Amygdala (tissue), 56 donors: ENCODE data around the gene ALDH6A1.

Experiments
- DNase-seq, 56 donors: peaks; one replicate each; lab custom pipeline; 2025; lab: John Stamatoyannopoulos, UW

Gene ALDH6A1

DNA sequence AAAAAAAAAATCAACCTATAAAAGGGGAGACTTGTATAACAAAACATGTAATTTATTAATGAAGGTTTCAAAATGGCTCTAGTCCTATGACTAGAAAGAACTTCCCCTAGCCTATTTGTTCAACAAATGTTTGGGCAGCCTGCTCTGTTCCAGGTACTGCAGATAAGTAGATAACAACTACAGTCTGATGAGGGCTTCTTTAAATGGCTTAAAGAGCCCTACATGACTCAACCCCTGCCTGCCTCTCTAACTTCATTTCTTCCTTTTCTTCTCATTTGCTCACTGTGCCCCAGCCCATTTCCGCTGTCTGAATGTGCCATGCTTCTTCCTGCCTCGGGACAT is 21.5 kb downstream of the ALDH6A1 start:
- DNase-seq = no peak

DNA sequence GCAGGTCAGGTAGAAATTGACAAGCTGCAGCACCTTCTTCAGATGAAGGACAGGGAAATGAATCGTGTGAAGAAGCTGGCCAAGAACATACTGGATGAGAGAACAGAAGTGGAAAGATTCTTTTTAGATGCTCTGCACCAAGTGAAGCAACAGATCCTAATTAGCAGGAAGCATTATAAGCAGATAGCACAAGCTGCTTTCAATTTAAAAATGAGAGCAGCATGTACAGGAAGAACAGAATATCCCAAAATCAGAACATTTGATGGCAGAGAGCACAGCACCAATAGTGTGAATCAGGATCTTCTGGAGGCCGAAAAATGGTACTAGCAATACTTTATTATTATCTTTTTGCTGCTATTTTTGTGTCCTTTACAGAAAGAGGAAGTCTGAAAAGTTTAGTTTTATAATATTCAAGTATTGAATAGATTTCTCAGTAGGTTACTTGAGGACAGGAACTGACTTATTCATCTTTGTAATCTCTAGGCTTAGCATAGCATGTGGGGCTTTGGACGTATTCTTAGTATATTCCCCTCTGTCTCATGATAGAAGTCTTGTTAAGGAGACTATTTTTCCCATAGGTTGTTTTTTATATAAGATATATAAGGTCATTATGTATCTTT is 34.3 kb downstream of the ALDH6A1 start:
- DNase-seq = no peak

DNA sequence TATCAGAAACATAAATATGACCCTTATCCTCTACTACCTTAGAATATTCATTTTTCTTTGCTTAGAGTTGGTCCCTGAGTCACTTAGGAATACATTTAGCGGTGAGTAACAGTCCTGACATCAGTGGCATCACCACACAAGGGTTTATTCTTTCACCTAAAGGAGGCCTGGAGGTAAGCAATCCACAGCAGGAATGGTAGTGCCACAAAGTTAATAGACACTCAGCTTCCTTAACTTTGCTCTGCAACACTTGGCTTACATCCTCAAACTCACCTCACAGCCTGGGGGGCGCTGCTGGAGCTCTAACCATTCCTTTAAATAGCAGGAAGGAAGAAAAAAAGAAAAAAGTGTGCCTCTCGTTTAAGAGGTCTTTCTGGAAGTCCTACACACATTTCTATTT is 36.0 kb downstream of the ALDH6A1 start:
- no peak for DNase-seq

GRCh38 chr14:74045522-74045921 is 38.7 kb downstream of the ALDH6A1 start:
- DNase-seq = no peak

GRCh38 chr14:74042296-74042695 is 42.0 kb downstream of the ALDH6A1 start:
- no peak for DNase-seq

DNA sequence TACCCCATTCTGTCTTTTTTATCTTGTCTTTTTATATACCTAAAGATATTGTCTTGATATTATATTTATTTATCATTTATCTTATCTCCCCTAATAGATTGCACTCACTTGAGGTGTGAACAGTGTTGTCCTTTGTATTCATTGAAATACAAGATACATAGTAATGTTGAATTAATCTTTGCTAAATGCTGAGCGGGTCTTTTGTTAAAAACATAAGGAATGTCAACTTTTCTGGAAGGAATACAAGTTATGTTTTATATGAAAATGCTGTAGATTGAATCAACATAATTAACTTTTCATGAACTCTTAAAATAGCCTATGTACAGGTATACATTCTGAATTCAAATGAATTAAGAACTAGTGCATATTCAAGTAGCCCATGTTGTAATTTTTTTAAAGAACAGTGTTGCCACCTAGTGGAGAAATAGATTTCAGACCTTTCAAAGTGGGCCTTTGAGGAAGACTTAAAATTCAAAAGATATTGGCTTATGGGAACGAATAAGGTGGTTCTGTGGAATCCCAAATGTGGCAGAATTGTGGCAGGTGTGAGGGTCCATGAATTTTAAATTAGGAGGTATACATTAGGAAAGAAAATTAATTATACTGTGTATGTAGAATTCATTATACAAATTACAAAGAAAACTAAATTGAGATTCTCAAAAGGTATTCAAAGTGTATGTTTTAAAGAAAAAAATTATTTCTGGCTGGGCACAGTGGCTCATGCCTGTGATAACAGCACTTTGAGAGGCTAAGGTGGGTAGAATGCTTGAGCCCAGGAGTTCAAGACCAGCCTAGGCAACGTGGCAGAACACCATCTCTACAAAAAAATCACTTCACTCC is 46.0 kb downstream of the ALDH6A1 start:
- DNase-seq = peak in 1 of 56 donors; percentile 3

GRCh38 chr14:74035556-74035955 is 48.7 kb downstream of the ALDH6A1 start:
- DNase-seq = no peak

DNA sequence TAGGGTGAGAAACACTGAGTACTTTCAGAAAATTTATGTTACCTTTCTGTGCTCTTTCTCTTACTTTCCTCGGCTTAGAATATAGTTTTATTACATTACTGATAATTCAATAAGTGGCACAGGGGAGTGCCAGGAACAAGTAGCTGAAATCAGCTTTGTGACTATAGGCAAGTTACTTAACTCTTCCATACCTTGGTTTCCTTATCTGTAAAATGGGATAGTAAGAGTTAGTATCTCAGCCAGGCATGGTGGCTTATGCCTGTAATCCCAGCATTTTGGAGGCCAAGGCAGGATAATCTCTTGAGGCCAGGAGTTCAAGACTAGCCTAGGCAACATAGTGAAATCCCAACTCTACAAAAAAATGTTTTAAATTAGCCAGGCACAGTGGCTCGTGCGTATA is 49.7 kb downstream of the ALDH6A1 start:
- no peak for DNase-seq

DNA sequence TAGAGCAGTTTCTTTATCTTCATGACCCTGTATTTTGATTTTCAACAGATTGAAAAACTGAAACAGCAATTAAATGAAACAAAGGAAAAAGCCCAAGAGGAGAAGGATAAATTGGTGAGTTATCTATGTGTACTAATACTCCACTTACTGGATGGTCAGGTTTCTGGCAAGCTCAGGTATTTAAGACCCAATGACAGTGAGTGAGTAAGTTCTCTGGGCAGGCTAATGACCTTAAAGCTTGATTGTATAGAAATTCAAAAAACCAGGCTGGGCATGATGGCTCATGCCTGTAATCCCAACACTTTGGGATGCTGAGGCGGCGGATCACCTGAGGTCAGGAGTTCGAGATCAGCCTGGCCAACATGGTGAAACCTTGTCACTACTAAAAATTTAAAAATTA is 55.1 kb downstream of the ALDH6A1 start:
- no peak for DNase-seq

GRCh38 chr14:74022346-74022745 is 61.9 kb downstream of the ALDH6A1 start:
- DNase-seq = no peak

DNA sequence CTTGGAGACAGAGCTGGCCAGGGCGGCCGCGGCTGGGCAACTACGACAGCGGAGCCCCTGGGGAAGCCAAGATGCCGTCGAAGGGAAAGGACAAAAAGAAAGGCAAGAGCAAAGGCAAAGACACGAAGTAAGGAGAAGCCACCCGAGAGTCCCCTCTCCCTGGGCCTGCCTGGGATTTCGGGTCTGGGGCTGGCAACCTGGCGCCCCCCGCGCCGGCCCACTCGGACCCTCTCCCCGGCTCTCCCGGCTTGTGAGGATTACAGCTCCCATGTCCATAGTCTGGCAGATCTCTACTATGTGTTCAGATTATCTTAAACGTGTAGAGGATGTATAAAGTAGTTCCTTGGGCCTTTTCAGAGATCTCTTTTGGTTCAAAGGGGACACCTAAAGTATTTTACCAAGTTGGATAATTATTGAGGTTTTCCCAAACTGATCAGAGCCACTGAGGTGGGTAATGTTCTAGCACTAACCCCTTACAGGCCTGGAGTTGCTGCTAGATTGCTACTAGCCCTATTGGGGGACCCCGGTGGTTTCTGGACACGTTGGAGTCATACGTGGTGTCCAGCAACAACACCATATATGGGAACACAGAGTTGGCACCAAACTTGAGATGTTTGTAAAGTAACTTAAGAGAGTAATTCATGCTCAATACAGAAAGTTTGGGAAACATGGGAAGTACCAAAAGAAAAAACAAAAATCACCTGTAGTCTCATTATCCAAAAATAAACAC is 64.7 kb downstream of the ALDH6A1 start:
- no peak for DNase-seq

- DNase-seq = peak in 55 of 56 donors; percentile 20 to 92 (median 74)
Measured at GRCh38 chr14:74018586-74019407, 65.5 kb downstream of the ALDH6A1 start, which contains the start of the genes BBOF1 and ENTPD5. Gene BBOF1, plus strand, starts transcription at chr14:74019349. Its CDS starts 130 bp downstream, at chr14:74019479. Gene ENTPD5, minus strand, starts transcription at chr14:74019288. Its CDS starts 31,186 bp downstream, at chr14:73988102.

DNA sequence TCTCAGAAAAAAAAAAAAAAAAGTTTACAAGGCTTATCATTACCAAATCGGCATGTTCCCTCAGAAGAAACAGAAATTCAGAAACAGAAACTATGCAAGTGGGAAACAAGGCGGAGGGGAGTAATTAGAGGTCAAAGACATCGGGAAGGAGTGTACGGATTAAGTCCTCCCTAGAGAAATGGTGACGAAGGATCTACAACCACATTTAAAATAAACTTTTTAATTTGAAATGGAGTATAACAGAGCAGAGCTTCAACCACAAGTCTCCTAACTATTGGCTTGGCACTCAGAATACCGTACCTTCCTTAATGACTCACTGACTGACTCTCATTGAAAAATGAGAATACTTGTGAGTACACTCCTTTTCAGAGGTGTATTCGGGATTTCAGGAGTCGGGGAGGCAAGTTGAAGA is 66.1 kb downstream of the ALDH6A1 start:
- DNase-seq = no peak

GRCh38 chr14:74015963-74016362 is 68.3 kb downstream of the ALDH6A1 start:
- DNase-seq = no peak

DNA sequence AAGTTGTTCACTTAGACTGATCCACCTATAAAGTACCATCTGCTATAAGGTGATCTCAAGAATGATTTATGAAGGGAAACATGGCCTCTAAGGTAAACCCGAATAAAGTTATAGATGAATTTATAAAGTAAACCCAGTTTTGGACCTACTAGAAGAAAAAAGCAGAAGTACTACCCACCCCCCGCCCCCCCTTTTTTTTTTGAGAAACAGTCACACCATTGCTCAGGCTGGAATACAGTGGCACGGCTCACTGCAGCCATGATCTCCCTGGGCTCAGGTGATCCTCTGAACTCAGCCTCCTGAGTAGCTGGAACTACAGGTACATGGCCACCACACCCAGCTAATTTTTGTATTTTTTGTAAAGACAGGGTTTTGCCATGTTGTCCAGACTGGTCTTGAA is 69.1 kb downstream of the ALDH6A1 start:
- DNase-seq = no peak

- no peak for DNase-seq
Measured at GRCh38 chr14:74014299-74014698, 70.0 kb downstream of the ALDH6A1 start.

DNA sequence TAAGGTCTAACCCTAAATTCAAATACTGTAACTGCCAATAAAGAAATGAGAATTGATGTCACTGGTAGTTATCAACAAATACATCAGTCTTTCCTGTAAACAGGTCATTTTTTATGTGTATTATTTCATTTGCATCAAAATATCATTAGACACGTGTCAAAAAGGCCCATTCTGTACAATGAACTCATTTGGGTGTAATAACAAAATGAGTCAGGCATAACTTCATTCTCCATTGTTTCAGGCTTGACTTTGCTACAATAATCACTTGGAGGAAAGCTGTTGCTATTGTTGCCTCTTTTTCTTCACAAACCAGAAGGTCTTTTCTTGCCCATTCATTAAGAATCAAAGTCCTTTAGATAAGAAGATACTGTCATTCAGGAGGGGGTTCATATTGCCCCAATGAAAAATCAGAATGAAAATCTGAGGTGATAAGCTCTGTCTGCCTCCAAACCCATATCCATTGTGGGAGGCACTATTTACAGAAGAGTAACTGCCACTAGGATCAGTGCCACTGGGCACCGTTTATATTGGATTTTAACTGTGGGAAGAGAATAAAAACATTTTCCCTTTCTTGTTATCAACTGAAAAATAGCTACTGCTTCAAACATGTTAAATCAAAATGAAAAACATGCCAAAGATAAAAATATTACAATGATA is 75.3 kb downstream of the ALDH6A1 start:
- DNase-seq = no peak
